Hepatocyte (in vitro differentiated cells): Measurements from ENCODE around the gene VEPH1.

Experiments used
- EZH2 ChIP-seq: fragments of 200-600 bp; sonication (generic); IDR thresholded peaks from 2 replicates; pipeline ENCODE4 v1.6.1; 2016; ENCODE audit warnings: antibody characterized with exemption, mild to moderate bottlenecking, borderline replicate concordance
- EZH2phosphoT487 ChIP-seq: fragments of 200-600 bp; sonication (generic); IDR thresholded peaks from one replicate; pipeline ENCODE4 v1.6.1; 2018; ENCODE audit warnings: antibody characterized with exemption, mild to moderate bottlenecking, low read depth, moderate library complexity; ENCODE audit not compliant: unreplicated experiment, severe bottlenecking
- TF ChIP-seq, protein P1 (sequence below): fragments of 200-600 bp; sonication (generic); IDR thresholded peaks from 2 replicates; pipeline ENCODE4 v1.5.1; 2016; ENCODE audit warnings: antibody characterized with exemption, mild to moderate bottlenecking; ENCODE audit not compliant: poor library complexity

DNA sequence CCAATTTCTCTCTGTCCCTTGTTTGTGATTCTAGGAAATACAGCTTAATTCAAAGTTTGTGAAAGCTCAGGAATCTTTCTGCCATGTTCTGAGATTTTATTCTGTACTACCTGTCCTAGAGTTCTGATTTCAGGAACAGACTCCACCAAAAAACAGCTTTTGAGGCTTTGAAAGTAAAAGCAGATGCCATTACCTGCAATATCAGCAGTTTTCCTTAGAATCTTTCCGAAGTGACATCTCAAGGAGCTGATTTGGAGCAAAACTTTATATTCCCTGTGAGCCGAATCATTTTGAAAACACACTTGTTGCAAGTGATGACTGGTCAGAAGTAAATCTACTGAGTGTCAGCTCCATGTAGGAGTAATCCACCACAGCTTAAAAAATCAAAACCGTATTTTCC lies 284.0 kb downstream of the VEPH1 start:
- no peak for TF ChIP-seq EZH2phosphoT487
- TF ChIP-seq, protein P1, sequence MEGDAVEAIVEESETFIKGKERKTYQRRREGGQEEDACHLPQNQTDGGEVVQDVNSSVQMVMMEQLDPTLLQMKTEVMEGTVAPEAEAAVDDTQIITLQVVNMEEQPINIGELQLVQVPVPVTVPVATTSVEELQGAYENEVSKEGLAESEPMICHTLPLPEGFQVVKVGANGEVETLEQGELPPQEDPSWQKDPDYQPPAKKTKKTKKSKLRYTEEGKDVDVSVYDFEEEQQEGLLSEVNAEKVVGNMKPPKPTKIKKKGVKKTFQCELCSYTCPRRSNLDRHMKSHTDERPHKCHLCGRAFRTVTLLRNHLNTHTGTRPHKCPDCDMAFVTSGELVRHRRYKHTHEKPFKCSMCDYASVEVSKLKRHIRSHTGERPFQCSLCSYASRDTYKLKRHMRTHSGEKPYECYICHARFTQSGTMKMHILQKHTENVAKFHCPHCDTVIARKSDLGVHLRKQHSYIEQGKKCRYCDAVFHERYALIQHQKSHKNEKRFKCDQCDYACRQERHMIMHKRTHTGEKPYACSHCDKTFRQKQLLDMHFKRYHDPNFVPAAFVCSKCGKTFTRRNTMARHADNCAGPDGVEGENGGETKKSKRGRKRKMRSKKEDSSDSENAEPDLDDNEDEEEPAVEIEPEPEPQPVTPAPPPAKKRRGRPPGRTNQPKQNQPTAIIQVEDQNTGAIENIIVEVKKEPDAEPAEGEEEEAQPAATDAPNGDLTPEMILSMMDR = no peak
- TF ChIP-seq EZH2 = no peak
